Sigmoid colon (tissue), 4 donors: ENCODE results near the gene CNGB1.

Experiments used
- EP300 ChIP-seq, 4 donors: sonication (generic); formaldehyde crosslinking; IDR thresholded peaks; one replicate each; pipeline ENCODE4 v1.6.1; 2017; ENCODE audit warnings: antibody characterized with exemption in 4 of 4
- POLR2A ChIP-seq, 2 donors: fragments of 450-650 bp; IDR thresholded peaks; one replicate each; pipeline ENCODE4 v1.6.1; 2016; ENCODE audit warnings: antibody characterized with exemption in 2 of 2, mild to moderate bottlenecking in 2 of 2, moderate library complexity in 2 of 2
- TF ChIP-seq, protein P1 (sequence below), 4 experiments: fragments of 450-650 bp in 3 of 4; fragments of 200-600 bp in 1 of 4; IDR thresholded peaks; one replicate each; pipeline ENCODE4 v1.5.1; 2016 to 2019; ENCODE audit warnings: antibody characterized with exemption in 4 of 4, mild to moderate bottlenecking in 3 of 4, moderate library complexity in 2 of 4

DNA sequence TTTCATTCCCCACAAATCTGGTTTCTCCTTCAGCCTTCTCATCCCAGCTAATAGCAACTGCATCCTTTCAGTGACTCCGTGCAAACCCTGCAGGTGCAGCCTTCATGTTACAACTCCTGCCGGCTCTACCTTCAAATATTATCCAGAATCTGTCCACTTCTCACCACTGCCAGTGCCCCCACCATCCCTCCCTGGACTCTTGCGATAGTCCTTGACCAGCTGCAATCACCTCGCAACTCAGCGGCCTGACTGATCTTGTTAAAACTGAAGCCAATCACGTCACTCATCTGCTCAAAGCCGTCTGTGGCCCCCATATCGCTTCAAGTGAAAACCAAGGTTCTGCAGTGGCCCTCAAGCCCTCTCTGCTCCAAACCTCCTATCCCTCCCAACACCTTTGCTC is 125.8 kb downstream of the CNGB1 start:
- TF ChIP-seq, protein P1, sequence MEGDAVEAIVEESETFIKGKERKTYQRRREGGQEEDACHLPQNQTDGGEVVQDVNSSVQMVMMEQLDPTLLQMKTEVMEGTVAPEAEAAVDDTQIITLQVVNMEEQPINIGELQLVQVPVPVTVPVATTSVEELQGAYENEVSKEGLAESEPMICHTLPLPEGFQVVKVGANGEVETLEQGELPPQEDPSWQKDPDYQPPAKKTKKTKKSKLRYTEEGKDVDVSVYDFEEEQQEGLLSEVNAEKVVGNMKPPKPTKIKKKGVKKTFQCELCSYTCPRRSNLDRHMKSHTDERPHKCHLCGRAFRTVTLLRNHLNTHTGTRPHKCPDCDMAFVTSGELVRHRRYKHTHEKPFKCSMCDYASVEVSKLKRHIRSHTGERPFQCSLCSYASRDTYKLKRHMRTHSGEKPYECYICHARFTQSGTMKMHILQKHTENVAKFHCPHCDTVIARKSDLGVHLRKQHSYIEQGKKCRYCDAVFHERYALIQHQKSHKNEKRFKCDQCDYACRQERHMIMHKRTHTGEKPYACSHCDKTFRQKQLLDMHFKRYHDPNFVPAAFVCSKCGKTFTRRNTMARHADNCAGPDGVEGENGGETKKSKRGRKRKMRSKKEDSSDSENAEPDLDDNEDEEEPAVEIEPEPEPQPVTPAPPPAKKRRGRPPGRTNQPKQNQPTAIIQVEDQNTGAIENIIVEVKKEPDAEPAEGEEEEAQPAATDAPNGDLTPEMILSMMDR (IDR thresholded peaks at IDR 0.05) = no peak
- TF ChIP-seq POLR2A (IDR thresholded peaks at IDR 0.05) = no peak
- TF ChIP-seq EP300 (IDR thresholded peaks at IDR 0.05) = no peak
